Sigmoid colon (tissue), 7 donors: ENCODE data around the gene PLA2G6. TPM values are rescaled to one million over a fixed set of nuclear protein-coding genes. Genes with fewer than 3 reads are reported as not detected.

Experiments used
- DNase-seq: peaks from one replicate; pipeline ENCODE4 v3.0.0-alpha.2; 2019
- H3K27ac ChIP-seq, 4 donors: fragments of 200-600 bp; sonication (generic); one replicate each; pipeline ENCODE4 v1.5.1; 2016 to 2019; ENCODE audit warnings: mild to moderate bottlenecking in 1 of 4
- H3K27me3 ChIP-seq, 3 donors: fragments of 200-600 bp; sonication (generic); one replicate each; pipeline ENCODE4 v1.5.1; 2019; ENCODE audit warnings: mild to moderate bottlenecking in 1 of 3
- H3K36me3 ChIP-seq, 4 donors: fragments of 200-600 bp; sonication (generic); one replicate each; pipeline ENCODE4 v1.5.1; 2016 to 2019
- H3K4me1 ChIP-seq, 4 donors: fragments of 200-600 bp; sonication (generic); one replicate each; pipeline ENCODE4 v1.5.1; 2017 to 2019
- H3K4me3 ChIP-seq, 4 donors: fragments of 200-600 bp; sonication (generic); one replicate each; pipeline ENCODE4 v1.5.1; 2017 to 2019; ENCODE audit warnings: mild to moderate bottlenecking in 2 of 4, moderate library complexity in 1 of 4
- H3K9me3 ChIP-seq, 4 donors: fragments of 200-600 bp in 3 of 4; sonication (generic) in 3 of 4; one replicate each; pipeline versions ENCODE4 v1.5.1 to v1.6.1; 2013 to 2019
- EP300 ChIP-seq, 4 donors: sonication (generic); formaldehyde crosslinking; IDR thresholded peaks; one replicate each; pipeline ENCODE4 v1.6.1; 2017; ENCODE audit warnings: antibody characterized with exemption in 4 of 4
- POLR2A ChIP-seq, 2 donors: fragments of 450-650 bp; IDR thresholded peaks; one replicate each; pipeline ENCODE4 v1.6.1; 2016; ENCODE audit warnings: antibody characterized with exemption in 2 of 2, mild to moderate bottlenecking in 2 of 2, moderate library complexity in 2 of 2
- POLR2AphosphoS5 ChIP-seq, 4 donors: sonication (generic); formaldehyde crosslinking; IDR thresholded peaks; one replicate each; pipeline ENCODE4 v1.6.1; 2017; ENCODE audit warnings: antibody characterized with exemption in 4 of 4
- WGBS, 2 donors: extraction: QIAGEN DNeasy Blood & Tissue Kit; methylation state at CpG; one replicate each; pipeline ENCODE4 v1.1.7; 2013; 5-methylcytosine and 5-hydroxymethylcytosine counted together
- intact Hi-C: fragments of 100-400 bp; cut with DNase I; formaldehyde crosslinking; loops from one replicate; pipeline ENCODE4 v1.15.1; 2023
- polyA plus RNA-seq, 3 donors: library from polyadenylated mRNA; stranded (reverse); fragments of 200-250 nt; gene quantifications; one replicate each; pipeline ENCODE4 v1.2.3, GENCODE V29; 2013
- total RNA-seq, 4 donors: library from RNA; depleted of rRNA; stranded (reverse); fragments of >200 nt; gene quantifications; one replicate each; pipeline ENCODE4 v1.1.0, GENCODE V29; 2016
- TF ChIP-seq, protein P1 (sequence below), 4 experiments: fragments of 450-650 bp in 3 of 4; fragments of 200-600 bp in 1 of 4; IDR thresholded peaks; one replicate each; pipeline ENCODE4 v1.5.1; 2016 to 2019; ENCODE audit warnings: antibody characterized with exemption in 4 of 4, mild to moderate bottlenecking in 3 of 4, moderate library complexity in 2 of 4
- donor health status: healthy with polysubstance abuse.
- donor health status: Bipolar disorder and iron deficiency.
- donor health status: healthy.

The PLA2G6 gene
- total and polyA plus RNA-seq, 7 donors = 6.6 to 36.2 (median 19.4) TPM

- intact Hi-C loops = loop anchor here (10.0 kb wide), 1 partner anchor 99 kb away; the partner anchor contains the start of gene BAIAP2L2
- no peaks in the 10 kb centered on the region for H3K27me3 ChIP-seq
- DNase-seq = no peak
- H3K9me3 ChIP-seq = no peaks in the 10 kb centered on the region
- peaks cover 0 to 36% (median 30%) of the 10 kb centered on the region in 4 donors for H3K4me1 ChIP-seq
- H3K27ac ChIP-seq = peak overlapping the region; percentile 27 to 55 (median 43)
- H3K4me3 ChIP-seq = peak overlapping the region in 3 of 4 donors; percentile 21 to 38 (median 35)
- WGBS, 2 donors = 54 to 61% methylated on average over 8 of the region's 8 CpGs
- H3K36me3 ChIP-seq = peaks cover 0 to 5% (median 0%) of the 10 kb centered on the region in 4 donors
- TF ChIP-seq POLR2A (IDR thresholded peaks at IDR 0.05) = no peak
- TF ChIP-seq POLR2AphosphoS5 (IDR thresholded peaks at IDR 0.05) = no peak
- TF ChIP-seq, protein P1, sequence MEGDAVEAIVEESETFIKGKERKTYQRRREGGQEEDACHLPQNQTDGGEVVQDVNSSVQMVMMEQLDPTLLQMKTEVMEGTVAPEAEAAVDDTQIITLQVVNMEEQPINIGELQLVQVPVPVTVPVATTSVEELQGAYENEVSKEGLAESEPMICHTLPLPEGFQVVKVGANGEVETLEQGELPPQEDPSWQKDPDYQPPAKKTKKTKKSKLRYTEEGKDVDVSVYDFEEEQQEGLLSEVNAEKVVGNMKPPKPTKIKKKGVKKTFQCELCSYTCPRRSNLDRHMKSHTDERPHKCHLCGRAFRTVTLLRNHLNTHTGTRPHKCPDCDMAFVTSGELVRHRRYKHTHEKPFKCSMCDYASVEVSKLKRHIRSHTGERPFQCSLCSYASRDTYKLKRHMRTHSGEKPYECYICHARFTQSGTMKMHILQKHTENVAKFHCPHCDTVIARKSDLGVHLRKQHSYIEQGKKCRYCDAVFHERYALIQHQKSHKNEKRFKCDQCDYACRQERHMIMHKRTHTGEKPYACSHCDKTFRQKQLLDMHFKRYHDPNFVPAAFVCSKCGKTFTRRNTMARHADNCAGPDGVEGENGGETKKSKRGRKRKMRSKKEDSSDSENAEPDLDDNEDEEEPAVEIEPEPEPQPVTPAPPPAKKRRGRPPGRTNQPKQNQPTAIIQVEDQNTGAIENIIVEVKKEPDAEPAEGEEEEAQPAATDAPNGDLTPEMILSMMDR (IDR thresholded peaks at IDR 0.05) = no peak
- no peak for TF ChIP-seq EP300 (IDR thresholded peaks at IDR 0.05)
Measured at GRCh38 chr22:38213990-38214301, 32.3 kb upstream of the PLA2G6 start.

DNA sequence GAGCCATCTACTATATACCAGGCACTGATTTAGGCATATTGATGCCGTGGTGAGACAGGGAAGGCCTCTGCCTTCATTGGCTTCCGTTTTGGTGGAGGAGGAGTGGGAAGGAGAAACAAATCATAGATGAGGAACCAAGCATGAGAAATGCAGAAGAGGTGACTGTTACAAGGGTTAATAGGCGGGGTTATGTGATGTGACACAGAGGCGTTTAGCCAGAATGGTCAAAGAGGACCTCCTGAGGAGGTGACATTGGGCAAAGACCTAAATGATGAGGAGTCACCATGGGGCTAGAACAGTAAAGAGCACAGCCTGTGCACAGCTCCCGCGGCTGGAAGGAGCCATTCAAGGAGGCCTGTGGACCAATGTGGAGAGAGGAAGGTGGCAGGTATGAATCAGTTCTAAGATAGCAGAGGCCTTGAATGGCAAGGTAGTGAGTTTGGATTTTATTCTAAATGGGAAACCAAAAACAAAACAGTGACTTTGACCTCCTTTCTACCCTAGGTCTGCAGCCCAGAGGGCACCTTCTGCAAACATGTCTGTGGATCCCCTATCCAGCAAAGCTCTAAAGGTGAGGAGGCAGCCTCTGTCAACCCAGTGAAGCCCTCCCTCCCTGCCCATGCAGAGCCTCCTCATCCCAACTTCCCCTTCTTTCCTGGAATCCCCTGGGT is 31.8 kb upstream of the PLA2G6 start:
- peak overlapping the region in 1 of 4 donors; percentile 55 for H3K27ac ChIP-seq
- H3K9me3 ChIP-seq = no peaks in the 10 kb centered on the region
- 86 to 92% methylated on average over 6 of the region's 6 CpGs for WGBS, 2 donors
- H3K4me1 ChIP-seq = peaks cover 0 to 31% (median 25%) of the 10 kb centered on the region in 4 donors
- no peak for DNase-seq
- TF ChIP-seq POLR2A (IDR thresholded peaks at IDR 0.05) = no peak
- TF ChIP-seq, protein P1 (IDR thresholded peaks at IDR 0.05) = no peak
- no peak for TF ChIP-seq EP300 (IDR thresholded peaks at IDR 0.05)
- no peak for TF ChIP-seq POLR2AphosphoS5 (IDR thresholded peaks at IDR 0.05)
- H3K36me3 ChIP-seq = peaks cover 0 to 5% (median 0%) of the 10 kb centered on the region in 4 donors
- no peak overlapping the region for H3K4me3 ChIP-seq
- intact Hi-C loops = loop anchor here (10.0 kb wide), 1 partner anchor 99 kb away; the partner anchor contains the start of gene BAIAP2L2
- no peaks in the 10 kb centered on the region for H3K27me3 ChIP-seq

DNA sequence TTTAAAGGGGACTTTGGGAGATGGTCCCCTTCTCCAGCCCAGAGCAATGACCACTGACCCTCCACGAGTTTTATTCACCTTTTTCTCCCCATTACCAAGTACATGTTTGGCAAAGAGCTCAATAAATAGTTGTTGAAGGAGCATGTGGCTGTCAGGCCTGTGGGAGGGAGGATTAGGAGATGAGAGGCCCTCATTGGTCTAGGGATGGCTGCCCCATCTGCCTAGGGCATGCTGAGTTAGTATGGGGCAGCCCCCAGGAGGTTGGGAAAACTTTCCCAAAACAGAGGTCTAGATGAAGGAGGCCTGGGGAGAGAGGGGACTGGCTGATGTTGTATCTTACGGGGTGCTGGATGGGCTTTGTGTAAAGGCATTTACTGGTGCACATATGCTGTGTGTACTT is 30.8 kb upstream of the PLA2G6 start:
- intact Hi-C loops = loop anchor here (10.0 kb wide), 1 partner anchor 98 kb away; the partner anchor contains the start of gene BAIAP2L2
- Histone ChIP-seq H3K9me3 (no peaks in the 10 kb centered on the region), H3K4me1 (peaks cover 0 to 24% (median 18%) of the 10 kb centered on the region in 4 donors), H3K36me3 (peaks cover 0 to 5% (median 0%) of the 10 kb centered on the region in 4 donors), H3K4me3 (no peak overlapping the region), H3K27ac (no peak overlapping the region), H3K27me3 (no peaks in the 10 kb centered on the region)
- WGBS, 2 donors = 67 to 75% methylated on average over 2 of the region's 2 CpGs
- DNase-seq = no peak
- TF ChIP-seq, protein P1 (IDR thresholded peaks at IDR 0.05) = no peak
- no peak for TF ChIP-seq EP300 (IDR thresholded peaks at IDR 0.05)
- TF ChIP-seq POLR2A (IDR thresholded peaks at IDR 0.05) = no peak
- no peak for TF ChIP-seq POLR2AphosphoS5 (IDR thresholded peaks at IDR 0.05)

GRCh38 chr22:38211556-38211955 is 29.9 kb upstream of the PLA2G6 start:
- H3K27ac ChIP-seq = no peak overlapping the region
- DNase-seq = no peak
- H3K36me3 ChIP-seq = peaks cover 0 to 5% (median 0%) of the 10 kb centered on the region in 4 donors
- H3K4me3 ChIP-seq = no peak overlapping the region
- 95 to 96% methylated on average over 7 of the region's 7 CpGs for WGBS, 2 donors
- peaks cover 0 to 24% (median 18%) of the 10 kb centered on the region in 4 donors for H3K4me1 ChIP-seq
- intact Hi-C loops = loop anchor here (10.0 kb wide), 1 partner anchor 97 kb away; the partner anchor contains the start of gene BAIAP2L2
- no peaks in the 10 kb centered on the region for H3K27me3 ChIP-seq
- no peaks in the 10 kb centered on the region for H3K9me3 ChIP-seq
- TF ChIP-seq POLR2A (IDR thresholded peaks at IDR 0.05) (no peak), POLR2AphosphoS5 (IDR thresholded peaks at IDR 0.05) (no peak), EP300 (IDR thresholded peaks at IDR 0.05) (no peak)
- TF ChIP-seq, protein P1 (IDR thresholded peaks at IDR 0.05) = no peak
